ENCODE measurements around the gene KLHL36. TPM values are rescaled to one million over a fixed set of nuclear protein-coding genes. Genes with fewer than 3 reads are reported as not detected.
A peak's percentile ranks its signal among the peaks of the same experiment; 100 is the strongest.

Gene KLHL36
- total RNA-seq, 4 donors from 2014 or later: 43.4 to 70.7 (median 67.2) TPM

GRCh38 chr16:84649511-84649861, 1.2 kb downstream of the KLHL36 start:
- TF ChIP-seq POLR2A (IDR thresholded peaks at IDR 0.05) (no peak), CTCF (IDR thresholded peaks at IDR 0.05) (no peak), POLR2AphosphoS5 (IDR thresholded peaks at IDR 0.05) (no peak), EP300 (IDR thresholded peaks at IDR 0.05) (no peak)
- Histone ChIP-seq H3K27me3 (no peaks in the 10 kb centered on the region), H3K27ac (peak overlapping the region; percentile 92), H3K36me3 (peaks cover 23% of the 10 kb centered on the region), H3K4me1 (peaks cover 25% of the 10 kb centered on the region), H3K4me3 (peak overlapping the region; percentile 94), H3K9me3 (no peaks in the 10 kb centered on the region)
- 63% methylated on average over 7 of the region's 11 CpGs for WGBS
- no peak for DNase-seq (ENCODE audit: low spot score in 2 of 2)

- H3K9me3 ChIP-seq: no peaks in the 10 kb centered on the region
- TF ChIP-seq POLR2AphosphoS5 (IDR thresholded peaks at IDR 0.05) (no peak), EP300 (IDR thresholded peaks at IDR 0.05) (no peak), CTCF (IDR thresholded peaks at IDR 0.05) (no peak), POLR2A (IDR thresholded peaks at IDR 0.05) (no peak)
- H3K36me3 ChIP-seq: peaks cover 27% of the 10 kb centered on the region
- 75% methylated on average over 20 of the region's 20 CpGs for WGBS
- H3K27me3 ChIP-seq: no peaks in the 10 kb centered on the region
- H3K27ac ChIP-seq: no peak overlapping the region
- peaks cover 25% of the 10 kb centered on the region for H3K4me1 ChIP-seq
- H3K4me3 ChIP-seq: no peak overlapping the region
- no peak for DNase-seq (ENCODE audit: low spot score in 2 of 2)
These were observed 2.0 kb downstream of the KLHL36 start for GRCh38 chr16:84650062-84650991.

GRCh38 chr16:84652566-84652965, 4.3 kb downstream of the KLHL36 start:
- Histone ChIP-seq H3K27ac (no peak overlapping the region), H3K9me3 (no peaks in the 10 kb centered on the region), H3K4me1 (peaks cover 21% of the 10 kb centered on the region), H3K27me3 (no peaks in the 10 kb centered on the region), H3K4me3 (no peak overlapping the region), H3K36me3 (peaks cover 40% of the 10 kb centered on the region)
- TF ChIP-seq POLR2AphosphoS5 (IDR thresholded peaks at IDR 0.05) (no peak), CTCF (IDR thresholded peaks at IDR 0.05) (no peak), EP300 (IDR thresholded peaks at IDR 0.05) (no peak), POLR2A (IDR thresholded peaks at IDR 0.05) (no peak)
- 74% methylated on average over 7 of the region's 7 CpGs for WGBS
- no peak for DNase-seq (ENCODE audit: low spot score in 2 of 2)

GRCh38 chr16:84654238-84654637, 5.9 kb downstream of the KLHL36 start:
- Histone ChIP-seq H3K9me3 (no peaks in the 10 kb centered on the region), H3K27ac (no peak overlapping the region), H3K4me3 (no peak overlapping the region), H3K36me3 (peaks cover 56% of the 10 kb centered on the region), H3K4me1 (peaks cover 12% of the 10 kb centered on the region), H3K27me3 (no peaks in the 10 kb centered on the region)
- whole genome bisulfite sequencing: 91% methylated on average over 3 of the region's 3 CpGs
- no peak for TF ChIP-seq POLR2AphosphoS5 (IDR thresholded peaks at IDR 0.05)
- TF ChIP-seq POLR2A (IDR thresholded peaks at IDR 0.05): no peak
- no peak for TF ChIP-seq EP300 (IDR thresholded peaks at IDR 0.05)
- no peak for TF ChIP-seq CTCF (IDR thresholded peaks at IDR 0.05)
- no peak for DNase-seq (ENCODE audit: low spot score in 2 of 2)

- Histone ChIP-seq H3K4me1 (peaks cover 5% of the 10 kb centered on the region), H3K27ac (no peak overlapping the region), H3K9me3 (no peaks in the 10 kb centered on the region), H3K36me3 (peaks cover 64% of the 10 kb centered on the region), H3K4me3 (no peak overlapping the region), H3K27me3 (no peaks in the 10 kb centered on the region)
- WGBS: 58% methylated on average over 6 of the region's 6 CpGs
- DNase-seq (ENCODE audit: low spot score in 2 of 2): no peak
- TF ChIP-seq EP300 (IDR thresholded peaks at IDR 0.05) (no peak), POLR2AphosphoS5 (IDR thresholded peaks at IDR 0.05) (no peak)
These were observed 6.7 kb downstream of the KLHL36 start for GRCh38 chr16:84654998-84655397.

Measured in suprapubic skin (tissue), 4 donors.